Activated CD4-positive, alpha-beta T cell treated with anti-CD3 and anti-CD28 coated beads, Interleukin-2, amount 50 U/mL, for 1 hour (primary cell): ENCODE data around the gene PLEKHO1.
A peak's percentile ranks its signal among the peaks of the same experiment; 100 is the strongest.

ENCODE experiments used
- DNase-seq: peaks from one replicate; pipeline ENCODE4 v3.0.0-alpha.2; 2020

The PLEKHO1 gene

GRCh38 chr1:150150133-150151021 lies 661 bp downstream of the PLEKHO1 start:
- peak; percentile 28 for DNase-seq

- DNase-seq = peak; percentile 69
Observed at GRCh38 chr1:150151291-150152181, 1.8 kb downstream of the PLEKHO1 start.

GRCh38 chr1:150152182-150152536 lies 2.4 kb downstream of the PLEKHO1 start:
- no peak for DNase-seq

- DNase-seq = no peak
Observed at GRCh38 chr1:150152772-150153456, 3.2 kb downstream of the PLEKHO1 start.

GRCh38 chr1:150154143-150154542 lies 4.4 kb downstream of the PLEKHO1 start:
- DNase-seq = no peak

- DNase-seq = no peak
Observed at GRCh38 chr1:150155413-150156071, 5.8 kb downstream of the PLEKHO1 start.

- DNase-seq = no peak
Observed at GRCh38 chr1:150156868-150157603, 7.3 kb downstream of the PLEKHO1 start.

GRCh38 chr1:150159550-150159949 lies 9.8 kb downstream of the PLEKHO1 start:
- no peak for DNase-seq

- DNase-seq = no peak
Observed at GRCh38 chr1:150160964-150161621, 11.4 kb downstream of the PLEKHO1 start.

- DNase-seq = no peak
Observed at GRCh38 chr1:150161747-150162581, 12.2 kb downstream of the PLEKHO1 start.

GRCh38 chr1:150162582-150162861 lies 12.8 kb downstream of the PLEKHO1 start:
- DNase-seq = no peak

- DNase-seq = no peak
Observed at GRCh38 chr1:150162862-150163706, 13.4 kb downstream of the PLEKHO1 start.

GRCh38 chr1:150164224-150164623 lies 14.5 kb downstream of the PLEKHO1 start:
- no peak for DNase-seq

GRCh38 chr1:150164779-150165178 lies 15.1 kb downstream of the PLEKHO1 start:
- DNase-seq = no peak

GRCh38 chr1:150165622-150166612 lies 16.2 kb downstream of the PLEKHO1 start:
- peak; percentile 56 for DNase-seq

- DNase-seq = peak; percentile 53
Observed at GRCh38 chr1:150168960-150169601, 19.4 kb downstream of the PLEKHO1 start.

GRCh38 chr1:150171801-150172200 lies 22.1 kb downstream of the PLEKHO1 start:
- no peak for DNase-seq

- DNase-seq = no peak
Observed at GRCh38 chr1:150173141-150173585, 23.4 kb downstream of the PLEKHO1 start.
